ENCODE results near the gene DPP6.

GRCh38 chr7:154696556-154696955 lies 644.4 kb downstream of the DPP6 start:
- TF ChIP-seq, protein P1, sequence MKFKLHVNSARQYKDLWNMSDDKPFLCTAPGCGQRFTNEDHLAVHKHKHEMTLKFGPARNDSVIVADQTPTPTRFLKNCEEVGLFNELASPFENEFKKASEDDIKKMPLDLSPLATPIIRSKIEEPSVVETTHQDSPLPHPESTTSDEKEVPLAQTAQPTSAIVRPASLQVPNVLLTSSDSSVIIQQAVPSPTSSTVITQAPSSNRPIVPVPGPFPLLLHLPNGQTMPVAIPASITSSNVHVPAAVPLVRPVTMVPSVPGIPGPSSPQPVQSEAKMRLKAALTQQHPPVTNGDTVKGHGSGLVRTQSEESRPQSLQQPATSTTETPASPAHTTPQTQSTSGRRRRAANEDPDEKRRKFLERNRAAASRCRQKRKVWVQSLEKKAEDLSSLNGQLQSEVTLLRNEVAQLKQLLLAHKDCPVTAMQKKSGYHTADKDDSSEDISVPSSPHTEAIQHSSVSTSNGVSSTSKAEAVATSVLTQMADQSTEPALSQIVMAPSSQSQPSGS (IDR thresholded peaks at IDR 0.05; ENCODE audit: low read length): no peak
- no peak for TF ChIP-seq RAD21 (IDR thresholded peaks at IDR 0.05 in 1 of 2, conservative IDR thresholded peaks at IDR 0.05 in 1 of 2; ENCODE audit: low read depth in 2 of 2, low read length in 2 of 2)
- TF ChIP-seq SIRT6 (IDR thresholded peaks at IDR 0.05; ENCODE audit: low read length): no peak
- TF ChIP-seq CTCF (IDR thresholded peaks at IDR 0.05; ENCODE audit: control extremely low read depth in 1 of 3, insufficient read depth in 1 of 3, low read depth in 1 of 3, low read length in 3 of 3): no peak
- no peak for TF ChIP-seq SP1 (IDR thresholded peaks at IDR 0.05; ENCODE audit: low read depth, low read length)
